ENCODE measurements around the gene FICD. TPM values are rescaled to one million over a fixed set of nuclear protein-coding genes. Genes with fewer than 3 reads are reported as not detected.

Gene FICD
- total and polyA plus RNA-seq, 2 donors (not counting 1 experiment from before 2014, with no cell fraction given), result 1.2 to 9.1 TPM

- Histone ChIP-seq H3K4me3 (ENCODE audit: control extremely low read depth in 1 of 5, extremely low read depth in 1 of 5, insufficient read depth in 1 of 5, low read depth in 2 of 5, low read length in 4 of 5) (no peak overlapping the region), H3K9me3 (ENCODE audit: control extremely low read depth in 1 of 3, control insufficient read depth in 2 of 3, insufficient read depth in 1 of 3, low read length in 2 of 3) (no peaks in the 10 kb centered on the region), H3K27ac (ENCODE audit: low read length in 2 of 2) (no peak overlapping the region), H3K79me2 (ENCODE audit: control insufficient read depth, insufficient read depth, low read length) (peaks cover 8% of the 10 kb centered on the region), H3K4me1 (ENCODE audit: control insufficient read depth in 2 of 2, insufficient read depth in 2 of 2, low read length in 2 of 2) (peaks cover 6 to 17% of the 10 kb centered on the region in 2 donors), H2AFZ (ENCODE audit: insufficient read depth, low read depth, low read length, poor library complexity, severe bottlenecking) (no peak overlapping the region), H3K4me2 (replicated peaks; ENCODE audit: low read depth, low read length, poor library complexity, severe bottlenecking) (no peak overlapping the region), H3K36me3 (replicated peaks in 1 of 2; ENCODE audit: control extremely low read depth in 1 of 2, control insufficient read depth in 1 of 2, extremely low read depth in 1 of 2, insufficient read depth in 2 of 2, low read length in 1 of 2) (peaks cover 1 to 44% of the 10 kb centered on the region in 2 experiments), H3K9ac (ENCODE audit: low read length) (no peak overlapping the region), H4K20me1 (ENCODE audit: control insufficient read depth, insufficient read depth, low read length, poor library complexity, severe bottlenecking) (no peaks in the 10 kb centered on the region), H3K27me3 (replicated peaks in 1 of 4; ENCODE audit: control extremely low read depth in 1 of 4, control insufficient read depth in 3 of 4, insufficient read depth in 4 of 4, low read length in 3 of 4) (no peaks in the 10 kb centered on the region)
- H3K27me3 Mint-ChIP-seq, result no peaks in the 10 kb centered on the region
- H3K4me3 Mint-ChIP-seq, result peak overlapping the region; percentile 76
- H3K27ac Mint-ChIP-seq, result no peak overlapping the region
- 95% methylated on average over 8 of the region's 12 CpGs for WGBS (ENCODE audit: insufficient coverage)
- TF ChIP-seq CTCF (IDR thresholded peaks at IDR 0.05), result no peak
- no peak for TF ChIP-seq EZH2 (IDR thresholded peaks at IDR 0.05; ENCODE audit: borderline replicate concordance, insufficient read depth, low read depth, low read length, poor library complexity, severe bottlenecking)
- intact Hi-C loops (cut with micrococcal nuclease), result loop anchor here (5.0 kb wide), 1 partner anchor 285 kb away; no protein-coding TSS in a partner anchor
- no peak for DNase-seq
- no peak for ATAC-seq (ENCODE audit: low read depth)
- peaks cover 21% of the 10 kb centered on the region for H3K4me1 Mint-ChIP-seq
- no peaks in the 10 kb centered on the region for H3K9me3 Mint-ChIP-seq (ENCODE audit: insufficient read depth)
- POLR2A ChIA-PET, result no interaction called here
- CTCF ChIA-PET, result interaction anchor here (1.2 to 1.4 kb wide), 2 partner anchors 367 to 577 kb away, joined by 3 read pairs; no protein-coding TSS in a partner anchor
These were observed 2.4 kb downstream of the FICD start for GRCh38 chr12:108517288-108518100.
